ENCODE data around the gene BEGAIN.

Gene BEGAIN

GRCh38 chr14:100601064-100601463 lies 13.8 kb upstream of the BEGAIN start:
- no peak for DNase-seq (ENCODE audit: low read depth, low spot score)

GRCh38 chr14:100599981-100600380 lies 12.8 kb upstream of the BEGAIN start:
- DNase-seq (ENCODE audit: low read depth, low spot score), result no peak

- no peak for DNase-seq (ENCODE audit: low read depth, low spot score)
These were observed 7.4 kb upstream of the BEGAIN start for GRCh38 chr14:100594625-100594951.

GRCh38 chr14:100593751-100594624 lies 6.8 kb upstream of the BEGAIN start:
- DNase-seq (ENCODE audit: low read depth, low spot score), result no peak

- no peak for DNase-seq (ENCODE audit: low read depth, low spot score)
These were observed 5.8 kb upstream of the BEGAIN start for GRCh38 chr14:100592972-100593371.

- no peak for DNase-seq (ENCODE audit: low read depth, low spot score)
These were observed 5.3 kb upstream of the BEGAIN start for GRCh38 chr14:100592461-100592891.

GRCh38 chr14:100591453-100592371 lies 4.5 kb upstream of the BEGAIN start:
- no peak for DNase-seq (ENCODE audit: low read depth, low spot score)

GRCh38 chr14:100590726-100591452 lies 3.7 kb upstream of the BEGAIN start:
- no peak for DNase-seq (ENCODE audit: low read depth, low spot score)

- no peak for DNase-seq (ENCODE audit: low read depth, low spot score)
These were observed 2.7 kb upstream of the BEGAIN start for GRCh38 chr14:100589760-100590469.

- no peak for DNase-seq (ENCODE audit: low read depth, low spot score)
These were observed 2.0 kb upstream of the BEGAIN start for GRCh38 chr14:100589071-100589759.

- DNase-seq (ENCODE audit: low read depth, low spot score), result no peak
These were observed 1.5 kb upstream of the BEGAIN start for GRCh38 chr14:100588671-100589070.

GRCh38 chr14:100587763-100588411 lies 670 bp upstream of the BEGAIN start:
- no peak for DNase-seq (ENCODE audit: low read depth, low spot score)

- no peak for DNase-seq (ENCODE audit: low read depth, low spot score)
These were observed 673 bp downstream of the BEGAIN start for GRCh38 chr14:100586403-100587085.

GRCh38 chr14:100586153-100586402 lies 1.1 kb downstream of the BEGAIN start:
- no peak for DNase-seq (ENCODE audit: low read depth, low spot score)

- DNase-seq (ENCODE audit: low read depth, low spot score), result no peak
These were observed 1.6 kb downstream of the BEGAIN start for GRCh38 chr14:100585448-100586152.

GRCh38 chr14:100584056-100585031 lies 2.9 kb downstream of the BEGAIN start:
- DNase-seq (ENCODE audit: low read depth, low spot score), result no peak

- no peak for DNase-seq (ENCODE audit: low read depth, low spot score)
These were observed 4.0 kb downstream of the BEGAIN start for GRCh38 chr14:100583245-100583644.

Measured in smooth muscle cell of the brain vasculature (primary cell).